ENCODE results near the gene SPATS2. TPM values are rescaled to one million over a fixed set of nuclear protein-coding genes. Genes with fewer than 3 reads are reported as not detected.

SPATS2 gene
- total RNA-seq, 1 experiment from 2014 or later: 32.3 TPM

- no peak for DNase-seq (ENCODE audit: low read depth)
Measured at GRCh38 chr12:49555631-49556390, 188.5 kb downstream of the SPATS2 start.

GRCh38 chr12:49556391-49557186, 189.3 kb downstream of the SPATS2 start:
- DNase-seq (ENCODE audit: low read depth): no peak

GRCh38 chr12:49557187-49557916, 190.1 kb downstream of the SPATS2 start:
- DNase-seq (ENCODE audit: low read depth): no peak

- no peak for DNase-seq (ENCODE audit: low read depth)
Measured at GRCh38 chr12:49557917-49558215, 190.6 kb downstream of the SPATS2 start.

- DNase-seq (ENCODE audit: low read depth): no peak
Measured at GRCh38 chr12:49558526-49558925, 191.3 kb downstream of the SPATS2 start.

GRCh38 chr12:49559011-49559675, 191.9 kb downstream of the SPATS2 start:
- DNase-seq (ENCODE audit: low read depth): no peak

- DNase-seq (ENCODE audit: low read depth): no peak
Measured at GRCh38 chr12:49560695-49561094, 193.4 kb downstream of the SPATS2 start.

GRCh38 chr12:49562233-49562632, 195.0 kb downstream of the SPATS2 start:
- DNase-seq (ENCODE audit: low read depth): no peak

GRCh38 chr12:49562831-49563230, 195.6 kb downstream of the SPATS2 start:
- no peak for DNase-seq (ENCODE audit: low read depth)

- DNase-seq (ENCODE audit: low read depth): no peak
Measured at GRCh38 chr12:49563951-49564685, 196.9 kb downstream of the SPATS2 start.

GRCh38 chr12:49564686-49565405, 197.6 kb downstream of the SPATS2 start:
- no peak for DNase-seq (ENCODE audit: low read depth)

GRCh38 chr12:49565406-49566265, 198.4 kb downstream of the SPATS2 start:
- DNase-seq (ENCODE audit: low read depth): no peak

- DNase-seq (ENCODE audit: low read depth): no peak
Measured at GRCh38 chr12:49566361-49566760, 199.1 kb downstream of the SPATS2 start.

- DNase-seq (ENCODE audit: low read depth): no peak
Measured at GRCh38 chr12:49567302-49567610, 200.0 kb downstream of the SPATS2 start.

GRCh38 chr12:49567611-49568441, 200.6 kb downstream of the SPATS2 start, which contains the start of gene MCRS1:
Gene MCRS1, minus strand, starts transcription at chr12:49568142. Its CDS starts 1,411 bp downstream, at chr12:49566731.
- DNase-seq (ENCODE audit: low read depth): peak; percentile 94

- no peak for DNase-seq (ENCODE audit: low read depth)
Measured at GRCh38 chr12:49568442-49569162, 201.3 kb downstream of the SPATS2 start.
